ENCODE measurements around the gene TTLL9.

DNA sequence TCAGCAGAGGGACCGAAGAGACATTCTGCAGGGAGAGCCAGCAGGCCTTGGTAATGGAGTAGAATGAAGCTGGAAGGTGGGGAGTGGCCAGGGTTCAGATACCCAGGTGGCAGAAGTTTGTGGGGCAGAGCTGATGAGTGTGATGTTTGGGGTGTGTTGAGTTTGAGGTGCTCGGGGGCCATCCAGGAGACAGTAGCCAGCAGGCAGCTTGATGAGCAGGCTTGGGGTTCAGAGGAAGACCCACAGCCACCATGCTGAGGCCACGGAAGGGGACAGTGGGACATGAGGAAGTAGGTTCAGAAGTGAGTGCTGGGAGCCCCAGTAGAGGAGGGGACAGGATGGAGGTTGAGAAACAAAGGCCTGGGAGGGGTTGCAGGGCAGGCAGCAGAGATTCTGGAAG, 13.9 kb upstream of the TTLL9 start:
- TF ChIP-seq POLR2A (IDR thresholded peaks at IDR 0.05; ENCODE audit: low read depth, low read length) (no peak), POLR2AphosphoS5 (IDR thresholded peaks at IDR 0.05; ENCODE audit: low read depth, low read length) (no peak), TAF1 (IDR thresholded peaks at IDR 0.05; ENCODE audit: low read depth, low read length) (no peak), SPI1 (IDR thresholded peaks at IDR 0.05; ENCODE audit: low read depth, low read length) (no peak), PAX5 (IDR thresholded peaks at IDR 0.05; ENCODE audit: insufficient read depth, low read length, severe bottlenecking) (no peak), POU2F2 (IDR thresholded peaks at IDR 0.05; ENCODE audit: low read depth, low read length) (no peak)
